GM23338 (cell line): ENCODE data around the gene RASGRP3.

Experiments
- CREB1 ChIP-seq: fragments of 250-450 bp; sonication (Bioruptor Pico); IDR thresholded peaks from 2 replicates; pipeline ENCODE4 v1.5.0; 2020; ENCODE audit warnings: low read depth, mild to moderate bottlenecking, moderate library complexity
- EZH2 ChIP-seq: fragments of 200-600 bp; sonication (generic); IDR thresholded peaks from one replicate; pipeline ENCODE4 v1.8.0; 2017; ENCODE audit warnings: antibody characterized with exemption, mild to moderate bottlenecking, low read depth; ENCODE audit not compliant: unreplicated experiment
- EZH2phosphoT487 ChIP-seq: fragments of 200-600 bp; sonication (generic); IDR thresholded peaks from one replicate; pipeline ENCODE4 v1.8.1; 2018; ENCODE audit warnings: antibody characterized with exemption; ENCODE audit not compliant: unreplicated experiment
- POLR2AphosphoS5 ChIP-seq: IDR thresholded peaks from 2 replicates; pipeline ENCODE4 v1.6.1; 2016; ENCODE audit warnings: antibody characterized with exemption, low read depth
- STAT1 ChIP-seq: IDR thresholded peaks from one replicate; pipeline ENCODE4 v1.6.1; 2016; ENCODE audit warnings: antibody characterized with exemption; ENCODE audit not compliant: unreplicated experiment
- ZNF114 ChIP-seq: fragments of 250-450 bp; sonication (Bioruptor Pico); IDR thresholded peaks from 2 replicates; pipeline ENCODE4 v1.5.0; 2020; ENCODE audit warnings: mild to moderate bottlenecking, moderate library complexity
- TF ChIP-seq, protein P1 (sequence below): IDR thresholded peaks from one replicate; pipeline ENCODE4 v1.6.1; 2018; ENCODE audit warnings: antibody characterized with exemption; ENCODE audit not compliant: unreplicated experiment
- TF ChIP-seq, protein P2 (sequence below), 2 experiments: fragments of 200-600 bp in 1 of 2; sonication (generic) in 1 of 2; conservative IDR thresholded peaks; 2 replicates each; pipeline versions ENCODE4 v1.5.1 to v1.6.1; 2016 to 2017; ENCODE audit warnings: antibody characterized with exemption in 2 of 2, low read depth in 2 of 2, mild to moderate bottlenecking in 2 of 2, moderate library complexity in 1 of 2
- TF ChIP-seq, protein P3 (sequence below): IDR thresholded peaks from 2 replicates; pipeline ENCODE4 v1.6.1; 2016; ENCODE audit warnings: antibody characterized with exemption

DNA sequence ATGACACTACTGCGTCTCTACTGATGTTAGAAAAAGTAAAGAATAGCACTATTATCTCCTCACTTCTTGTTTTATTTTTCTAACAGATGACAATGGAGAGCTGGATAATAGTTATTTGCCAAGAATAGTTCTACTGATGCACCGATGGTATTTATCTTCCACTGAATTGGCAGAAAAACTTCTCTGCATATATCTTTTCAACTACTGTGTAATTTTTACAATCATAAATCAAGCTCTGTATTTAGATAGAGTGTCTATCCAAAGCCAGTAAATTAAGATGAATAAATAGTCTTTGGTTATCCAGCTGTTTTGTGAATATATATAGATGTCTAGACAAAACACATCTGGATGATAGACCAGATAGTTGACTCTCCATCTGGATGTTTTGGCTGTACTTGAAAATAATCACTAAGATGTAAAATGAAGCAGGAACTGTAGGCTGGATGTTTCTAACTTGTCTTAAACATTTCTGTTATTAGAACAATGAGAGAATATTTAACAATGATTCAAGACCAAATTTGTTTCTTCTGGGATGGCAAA is 40.1 kb downstream of the RASGRP3 start:
- TF ChIP-seq, protein P1, sequence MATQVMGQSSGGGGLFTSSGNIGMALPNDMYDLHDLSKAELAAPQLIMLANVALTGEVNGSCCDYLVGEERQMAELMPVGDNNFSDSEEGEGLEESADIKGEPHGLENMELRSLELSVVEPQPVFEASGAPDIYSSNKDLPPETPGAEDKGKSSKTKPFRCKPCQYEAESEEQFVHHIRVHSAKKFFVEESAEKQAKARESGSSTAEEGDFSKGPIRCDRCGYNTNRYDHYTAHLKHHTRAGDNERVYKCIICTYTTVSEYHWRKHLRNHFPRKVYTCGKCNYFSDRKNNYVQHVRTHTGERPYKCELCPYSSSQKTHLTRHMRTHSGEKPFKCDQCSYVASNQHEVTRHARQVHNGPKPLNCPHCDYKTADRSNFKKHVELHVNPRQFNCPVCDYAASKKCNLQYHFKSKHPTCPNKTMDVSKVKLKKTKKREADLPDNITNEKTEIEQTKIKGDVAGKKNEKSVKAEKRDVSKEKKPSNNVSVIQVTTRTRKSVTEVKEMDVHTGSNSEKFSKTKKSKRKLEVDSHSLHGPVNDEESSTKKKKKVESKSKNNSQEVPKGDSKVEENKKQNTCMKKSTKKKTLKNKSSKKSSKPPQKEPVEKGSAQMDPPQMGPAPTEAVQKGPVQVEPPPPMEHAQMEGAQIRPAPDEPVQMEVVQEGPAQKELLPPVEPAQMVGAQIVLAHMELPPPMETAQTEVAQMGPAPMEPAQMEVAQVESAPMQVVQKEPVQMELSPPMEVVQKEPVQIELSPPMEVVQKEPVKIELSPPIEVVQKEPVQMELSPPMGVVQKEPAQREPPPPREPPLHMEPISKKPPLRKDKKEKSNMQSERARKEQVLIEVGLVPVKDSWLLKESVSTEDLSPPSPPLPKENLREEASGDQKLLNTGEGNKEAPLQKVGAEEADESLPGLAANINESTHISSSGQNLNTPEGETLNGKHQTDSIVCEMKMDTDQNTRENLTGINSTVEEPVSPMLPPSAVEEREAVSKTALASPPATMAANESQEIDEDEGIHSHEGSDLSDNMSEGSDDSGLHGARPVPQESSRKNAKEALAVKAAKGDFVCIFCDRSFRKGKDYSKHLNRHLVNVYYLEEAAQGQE, result no peak
- TF ChIP-seq, protein P2, sequence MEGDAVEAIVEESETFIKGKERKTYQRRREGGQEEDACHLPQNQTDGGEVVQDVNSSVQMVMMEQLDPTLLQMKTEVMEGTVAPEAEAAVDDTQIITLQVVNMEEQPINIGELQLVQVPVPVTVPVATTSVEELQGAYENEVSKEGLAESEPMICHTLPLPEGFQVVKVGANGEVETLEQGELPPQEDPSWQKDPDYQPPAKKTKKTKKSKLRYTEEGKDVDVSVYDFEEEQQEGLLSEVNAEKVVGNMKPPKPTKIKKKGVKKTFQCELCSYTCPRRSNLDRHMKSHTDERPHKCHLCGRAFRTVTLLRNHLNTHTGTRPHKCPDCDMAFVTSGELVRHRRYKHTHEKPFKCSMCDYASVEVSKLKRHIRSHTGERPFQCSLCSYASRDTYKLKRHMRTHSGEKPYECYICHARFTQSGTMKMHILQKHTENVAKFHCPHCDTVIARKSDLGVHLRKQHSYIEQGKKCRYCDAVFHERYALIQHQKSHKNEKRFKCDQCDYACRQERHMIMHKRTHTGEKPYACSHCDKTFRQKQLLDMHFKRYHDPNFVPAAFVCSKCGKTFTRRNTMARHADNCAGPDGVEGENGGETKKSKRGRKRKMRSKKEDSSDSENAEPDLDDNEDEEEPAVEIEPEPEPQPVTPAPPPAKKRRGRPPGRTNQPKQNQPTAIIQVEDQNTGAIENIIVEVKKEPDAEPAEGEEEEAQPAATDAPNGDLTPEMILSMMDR (conservative IDR thresholded peaks at IDR 0.05; ENCODE audit: low read depth in 2 of 2), result no peak
- TF ChIP-seq POLR2AphosphoS5, result no peak
- TF ChIP-seq EZH2, result no peak
- TF ChIP-seq CREB1 (CRISPR knock-in tag), result no peak
- no peak for TF ChIP-seq ZNF114 (CRISPR knock-in tag)
- TF ChIP-seq EZH2phosphoT487, result no peak
- TF ChIP-seq STAT1, result no peak
- TF ChIP-seq, protein P3, sequence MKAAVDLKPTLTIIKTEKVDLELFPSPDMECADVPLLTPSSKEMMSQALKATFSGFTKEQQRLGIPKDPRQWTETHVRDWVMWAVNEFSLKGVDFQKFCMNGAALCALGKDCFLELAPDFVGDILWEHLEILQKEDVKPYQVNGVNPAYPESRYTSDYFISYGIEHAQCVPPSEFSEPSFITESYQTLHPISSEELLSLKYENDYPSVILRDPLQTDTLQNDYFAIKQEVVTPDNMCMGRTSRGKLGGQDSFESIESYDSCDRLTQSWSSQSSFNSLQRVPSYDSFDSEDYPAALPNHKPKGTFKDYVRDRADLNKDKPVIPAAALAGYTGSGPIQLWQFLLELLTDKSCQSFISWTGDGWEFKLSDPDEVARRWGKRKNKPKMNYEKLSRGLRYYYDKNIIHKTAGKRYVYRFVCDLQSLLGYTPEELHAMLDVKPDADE, result no peak
